Neural cell (in vitro differentiated cells): ENCODE results near the gene TMEM253. TPM values are rescaled to one million over a fixed set of nuclear protein-coding genes. Genes with fewer than 3 reads are reported as not detected.

Experiments used
- H2AFZ ChIP-seq: fragments of 200-600, 300-800 bp; sonication (generic), shearing (Covaris generic); 2 replicates; pipeline ENCODE4 v1.6.0; 2014; ENCODE audit warnings: low read depth, mild to moderate bottlenecking, antibody characterized with exemption, low read length, moderate library complexity
- H3F3A ChIP-seq: fragments of 200-600 bp; shearing (Covaris generic); 2 replicates; pipeline ENCODE4 v1.6.1; 2016; ENCODE audit warnings: mild to moderate bottlenecking, moderate library complexity, mixed read lengths, antibody characterized with exemption, low read length; ENCODE audit not compliant: insufficient read depth, poor library complexity, severe bottlenecking
- H3K27ac ChIP-seq: fragments of 200-600, 300-800 bp; sonication (generic), shearing (Covaris generic); 2 replicates; pipeline ENCODE4 v1.5.1; 2014; ENCODE audit warnings: mild to moderate bottlenecking, low read length, moderate library complexity
- H3K27me3 ChIP-seq: fragments of 300-800, 200-600 bp; sonication (generic), shearing (Covaris generic); 2 replicates; pipeline ENCODE4 v1.6.0; 2014; ENCODE audit warnings: mild to moderate bottlenecking, low read depth, low read length, moderate library complexity; ENCODE audit not compliant: insufficient read depth
- H3K36me3 ChIP-seq: fragments of 300-800, 200-600 bp; sonication (generic), shearing (Covaris generic); 2 replicates; pipeline ENCODE4 v1.5.1; 2014; ENCODE audit warnings: mild to moderate bottlenecking, antibody characterized with exemption, low read length, moderate library complexity; ENCODE audit not compliant: insufficient read depth
- H3K4me2 ChIP-seq: fragments of 300-800, 200-600 bp; sonication (generic), shearing (Covaris generic); 2 replicates; pipeline ENCODE4 v1.6.0; 2014; ENCODE audit warnings: mild to moderate bottlenecking, low read length
- H3K4me3 ChIP-seq: fragments of 300-800, 200-600 bp; sonication (generic), shearing (Covaris generic); 2 replicates; pipeline ENCODE4 v1.5.1; 2014; ENCODE audit warnings: mild to moderate bottlenecking, low read length, moderate library complexity
- H3K79me2 ChIP-seq: fragments of 200-600 bp; shearing (Covaris generic); replicated peaks from 2 replicates; pipeline ENCODE4 v1.6.0; 2014; ENCODE audit warnings: mild to moderate bottlenecking, low read length, moderate library complexity; ENCODE audit not compliant: insufficient read depth
- H3K9ac ChIP-seq: fragments of 300-800, 200-600 bp; sonication (generic), shearing (Covaris generic); 2 replicates; pipeline ENCODE4 v1.6.1; 2016; ENCODE audit warnings: mild to moderate bottlenecking, low read length, mixed read lengths
- H3K9me2 ChIP-seq: fragments of 200-600 bp; shearing (Covaris generic); 2 replicates; pipeline ENCODE4 v1.6.1; 2016; ENCODE audit warnings: mild to moderate bottlenecking, low read length, mixed read lengths; ENCODE audit not compliant: insufficient read depth
- H3K9me3 ChIP-seq: fragments of 200-600, 300-800 bp; sonication (generic), shearing (Covaris generic); 2 replicates; pipeline ENCODE4 v1.6.1; 2016; ENCODE audit warnings: mild to moderate bottlenecking, mixed run types, low read length, moderate library complexity, mixed read lengths
- H4K20me1 ChIP-seq: fragments of 200-600 bp; shearing (Covaris generic); 2 replicates; pipeline ENCODE4 v1.6.1; 2016; ENCODE audit warnings: mild to moderate bottlenecking, mixed run types; ENCODE audit not compliant: insufficient read depth
- CTCF ChIP-seq: fragments of 450-650 bp; IDR thresholded peaks from 2 replicates; pipeline ENCODE4 v1.5.1; 2014; ENCODE audit warnings: antibody characterized with exemption, mild to moderate bottlenecking, moderate library complexity; ENCODE audit not compliant: poor library complexity, severe bottlenecking
- EP300 ChIP-seq: fragments of 450-650 bp; conservative IDR thresholded peaks from 2 replicates; pipeline ENCODE4 v1.6.1; 2014; ENCODE audit warnings: antibody characterized with exemption, mild to moderate bottlenecking, moderate library complexity; ENCODE audit not compliant: poor library complexity, severe bottlenecking
- EZH2 ChIP-seq: fragments of 200-600, 300-800 bp; shearing (Covaris generic), sonication (generic); IDR thresholded peaks from 2 replicates; pipeline ENCODE4 v1.6.1; 2014; ENCODE audit warnings: antibody characterized with exemption, low read length, borderline replicate concordance, mild to moderate bottlenecking; ENCODE audit not compliant: insufficient read depth, poor library complexity, severe bottlenecking
- MXI1 ChIP-seq: fragments of 450-650 bp; conservative IDR thresholded peaks from 2 replicates; pipeline ENCODE4 v1.6.1; 2014; ENCODE audit warnings: antibody characterized with exemption, mild to moderate bottlenecking; ENCODE audit not compliant: poor library complexity, severe bottlenecking
- POLR2AphosphoS5 ChIP-seq: IDR thresholded peaks from 2 replicates; pipeline ENCODE4 v1.6.1; 2012
- RAD21 ChIP-seq: fragments of 450-650 bp; conservative IDR thresholded peaks from 2 replicates; pipeline ENCODE4 v1.6.1; 2014; ENCODE audit warnings: antibody characterized with exemption, mild to moderate bottlenecking, moderate library complexity
- REST ChIP-seq: IDR thresholded peaks from 2 replicates; pipeline ENCODE4 v1.6.1; 2012; ENCODE audit warnings: borderline replicate concordance
- SMC3 ChIP-seq: fragments of 450-650 bp; conservative IDR thresholded peaks from 2 replicates; pipeline ENCODE4 v1.6.1; 2014; ENCODE audit warnings: antibody characterized with exemption, mild to moderate bottlenecking, moderate library complexity; ENCODE audit not compliant: poor library complexity
- TAF1 ChIP-seq: IDR thresholded peaks from 2 replicates; pipeline ENCODE4 v1.6.1; 2012; ENCODE audit warnings: low read depth
- polyA plus RNA-seq: library from polyadenylated mRNA; depleted of rRNA; stranded (reverse); fragments of >200 nt; gene quantifications from 2 replicates; pipeline ENCODE4 v1.2.3, GENCODE V29; 2014

The TMEM253 gene
- polyA plus RNA-seq, 1 donor from 2014 or later, result 0.26 TPM

GRCh38 chr14:21092273-21093011 lies 8.4 kb upstream of the TMEM253 start:
- Histone ChIP-seq H3K9me2 (no peaks in the 10 kb centered on the region), H3K27ac (no peak overlapping the region), H3F3A (peaks cover 11% of the 10 kb centered on the region), H3K79me2 (peaks cover 21% of the 10 kb centered on the region), H4K20me1 (no peaks in the 10 kb centered on the region), H3K4me3 (no peak overlapping the region), H3K9ac (no peak overlapping the region), H3K9me3 (no peaks in the 10 kb centered on the region), H3K36me3 (peaks cover 7% of the 10 kb centered on the region), H3K27me3 (no peaks in the 10 kb centered on the region), H2AFZ (no peak overlapping the region), H3K4me2 (no peak overlapping the region)
- TF ChIP-seq REST (no peak), POLR2AphosphoS5 (no peak), SMC3 (peak; percentile 45), RAD21 (peak; percentile 40), EP300 (no peak), MXI1 (no peak), CTCF (peak; percentile 59)

GRCh38 chr14:21093018-21093417 lies 7.8 kb upstream of the TMEM253 start:
- peaks cover 7% of the 10 kb centered on the region for H3K36me3 ChIP-seq
- no peak overlapping the region for H3K4me2 ChIP-seq
- peak overlapping the region; percentile 92 for H3K27ac ChIP-seq
- H2AFZ ChIP-seq, result no peak overlapping the region
- no peaks in the 10 kb centered on the region for H3K27me3 ChIP-seq
- TF ChIP-seq REST, result no peak
- no peak for TF ChIP-seq EZH2
- TF ChIP-seq MXI1, result no peak
- no peak for TF ChIP-seq SMC3
- no peak for TF ChIP-seq TAF1
- TF ChIP-seq POLR2AphosphoS5, result no peak
- TF ChIP-seq EP300, result no peak
- no peak for TF ChIP-seq RAD21
- TF ChIP-seq CTCF, result no peak
- peaks cover 23% of the 10 kb centered on the region for H3K79me2 ChIP-seq
- peak overlapping the region; percentile 61 for H3K4me3 ChIP-seq
- peak overlapping the region; percentile 69 for H3K9ac ChIP-seq
- H3F3A ChIP-seq, result peaks cover 8% of the 10 kb centered on the region
- H3K9me2 ChIP-seq, result no peaks in the 10 kb centered on the region
- H3K9me3 ChIP-seq, result no peaks in the 10 kb centered on the region
- H4K20me1 ChIP-seq, result no peaks in the 10 kb centered on the region
